MM.1S (cell line): Measurements from ENCODE around the gene ACCSL.

ENCODE experiments used
- DNase-seq: peaks from one replicate; pipeline ENCODE4 v3.0.0-alpha.2; 2015
- H2AFZ ChIP-seq: fragments of 300-600 bp; sonication (generic); 2 replicates; pipeline ENCODE4 v1.6.0; 2016; ENCODE audit warnings: antibody characterized with exemption, low read length
- H3F3A ChIP-seq: fragments of 300-600 bp; sonication (generic); 2 replicates; pipeline ENCODE4 v1.6.1; 2016; ENCODE audit warnings: mild to moderate bottlenecking, antibody characterized with exemption, low read length, moderate library complexity, mixed read lengths; ENCODE audit not compliant: insufficient read depth
- H3K27ac ChIP-seq: fragments of 300-600 bp; sonication (generic); 2 replicates; pipeline ENCODE4 v1.5.1; 2016; ENCODE audit warnings: mild to moderate bottlenecking, low read length
- H3K27me3 ChIP-seq: fragments of 300-600 bp; sonication (generic); replicated peaks from 2 replicates; pipeline ENCODE4 v1.6.0; 2016; ENCODE audit warnings: low read length; ENCODE audit not compliant: insufficient read depth
- H3K36me3 ChIP-seq: fragments of 300-600 bp; sonication (generic); replicated peaks from 2 replicates; pipeline ENCODE4 v1.6.1; 2016; ENCODE audit warnings: mild to moderate bottlenecking, low read length, mixed read lengths; ENCODE audit not compliant: insufficient read depth
- H3K4me1 ChIP-seq: fragments of 300-600 bp; sonication (generic); 2 replicates; pipeline ENCODE4 v1.6.1; 2016; ENCODE audit warnings: low read length, mixed read lengths
- H3K4me2 ChIP-seq: fragments of 300-600 bp; sonication (generic); 2 replicates; pipeline ENCODE4 v1.6.0; 2016; ENCODE audit warnings: low read depth, low read length
- H3K4me3 ChIP-seq: fragments of 300-600 bp; sonication (generic); 2 replicates; pipeline ENCODE4 v1.5.1; 2016; ENCODE audit warnings: low read length, mixed read lengths
- H3K79me2 ChIP-seq: fragments of 300-600 bp; sonication (generic); 2 replicates; pipeline ENCODE4 v1.6.1; 2016; ENCODE audit warnings: mixed run types, low read length, mixed read lengths
- H3K9ac ChIP-seq: fragments of 300-600 bp; sonication (generic); 2 replicates; pipeline ENCODE4 v1.6.1; 2016; ENCODE audit warnings: low read length, mixed read lengths
- H3K9me2 ChIP-seq: fragments of 300-600 bp; sonication (generic); replicated peaks from 2 replicates; pipeline ENCODE4 v1.6.1; 2016; ENCODE audit warnings: mild to moderate bottlenecking, low read length, mixed read lengths; ENCODE audit not compliant: insufficient read depth
- H3K9me3 ChIP-seq: fragments of 300-600 bp; sonication (generic); replicated peaks from 2 replicates; pipeline ENCODE4 v1.6.1; 2016; ENCODE audit warnings: mild to moderate bottlenecking, low read length, mixed read lengths; ENCODE audit not compliant: insufficient read depth
- H4K20me1 ChIP-seq: fragments of 300-600 bp; sonication (generic); 2 replicates; pipeline ENCODE4 v1.6.1; 2016; ENCODE audit warnings: mild to moderate bottlenecking, low read length, moderate library complexity, mixed read lengths; ENCODE audit not compliant: insufficient read depth
- EZH2 ChIP-seq: fragments of 300-600 bp; sonication (generic); optimal IDR thresholded peaks from 2 replicates; pipeline ENCODE3; 2017; ENCODE audit warnings: low read depth, mild to moderate bottlenecking, antibody characterized with exemption, low read length, mixed read lengths
- EZH2phosphoT487 ChIP-seq: fragments of 300-600 bp; sonication (generic); IDR thresholded peaks from 2 replicates; pipeline ENCODE4 v1.6.1; 2018; ENCODE audit warnings: antibody characterized with exemption, low read length
- TF ChIP-seq, protein P1 (sequence below): fragments of 300-600 bp; sonication (generic); IDR thresholded peaks from 2 replicates; pipeline ENCODE4 v1.5.1; 2016; ENCODE audit warnings: antibody characterized with exemption, low read length, mixed read lengths

The ACCSL gene

DNA sequence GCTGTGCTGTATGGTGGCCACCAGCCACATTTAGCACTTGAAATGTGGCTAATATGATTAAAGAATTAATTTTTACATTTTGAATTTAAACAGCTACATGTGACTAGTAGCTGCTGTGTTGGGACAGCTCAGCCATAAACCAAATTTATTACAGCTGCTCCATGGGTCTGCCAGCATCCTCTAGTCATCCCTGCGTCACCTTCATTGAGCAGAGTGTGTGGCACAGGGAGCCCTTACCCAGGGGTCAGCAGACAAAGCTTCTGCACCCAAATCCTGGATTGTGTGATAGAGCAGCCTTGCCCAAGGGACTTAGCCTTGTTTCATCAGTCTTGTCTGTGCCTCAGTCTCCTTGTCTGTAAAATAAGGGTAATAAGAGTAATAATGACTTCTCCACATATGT is 19.4 kb upstream of the ACCSL start:
- H2AFZ ChIP-seq, result no peak overlapping the region
- no peak for DNase-seq
- no peaks in the 10 kb centered on the region for H4K20me1 ChIP-seq
- H3K4me2 ChIP-seq, result no peak overlapping the region
- H3K79me2 ChIP-seq, result no peaks in the 10 kb centered on the region
- H3K9me2 ChIP-seq, result no peaks in the 10 kb centered on the region
- no peaks in the 10 kb centered on the region for H3K27me3 ChIP-seq
- no peak overlapping the region for H3K9ac ChIP-seq
- no peaks in the 10 kb centered on the region for H3F3A ChIP-seq
- H3K36me3 ChIP-seq, result no peaks in the 10 kb centered on the region
- no peak overlapping the region for H3K27ac ChIP-seq
- TF ChIP-seq, protein P1, sequence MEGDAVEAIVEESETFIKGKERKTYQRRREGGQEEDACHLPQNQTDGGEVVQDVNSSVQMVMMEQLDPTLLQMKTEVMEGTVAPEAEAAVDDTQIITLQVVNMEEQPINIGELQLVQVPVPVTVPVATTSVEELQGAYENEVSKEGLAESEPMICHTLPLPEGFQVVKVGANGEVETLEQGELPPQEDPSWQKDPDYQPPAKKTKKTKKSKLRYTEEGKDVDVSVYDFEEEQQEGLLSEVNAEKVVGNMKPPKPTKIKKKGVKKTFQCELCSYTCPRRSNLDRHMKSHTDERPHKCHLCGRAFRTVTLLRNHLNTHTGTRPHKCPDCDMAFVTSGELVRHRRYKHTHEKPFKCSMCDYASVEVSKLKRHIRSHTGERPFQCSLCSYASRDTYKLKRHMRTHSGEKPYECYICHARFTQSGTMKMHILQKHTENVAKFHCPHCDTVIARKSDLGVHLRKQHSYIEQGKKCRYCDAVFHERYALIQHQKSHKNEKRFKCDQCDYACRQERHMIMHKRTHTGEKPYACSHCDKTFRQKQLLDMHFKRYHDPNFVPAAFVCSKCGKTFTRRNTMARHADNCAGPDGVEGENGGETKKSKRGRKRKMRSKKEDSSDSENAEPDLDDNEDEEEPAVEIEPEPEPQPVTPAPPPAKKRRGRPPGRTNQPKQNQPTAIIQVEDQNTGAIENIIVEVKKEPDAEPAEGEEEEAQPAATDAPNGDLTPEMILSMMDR, result no peak
- TF ChIP-seq EZH2 (no peak), EZH2phosphoT487 (no peak)
- no peak overlapping the region for H3K4me3 ChIP-seq
- H3K4me1 ChIP-seq, result no peaks in the 10 kb centered on the region
- H3K9me3 ChIP-seq, result no peaks in the 10 kb centered on the region

DNA sequence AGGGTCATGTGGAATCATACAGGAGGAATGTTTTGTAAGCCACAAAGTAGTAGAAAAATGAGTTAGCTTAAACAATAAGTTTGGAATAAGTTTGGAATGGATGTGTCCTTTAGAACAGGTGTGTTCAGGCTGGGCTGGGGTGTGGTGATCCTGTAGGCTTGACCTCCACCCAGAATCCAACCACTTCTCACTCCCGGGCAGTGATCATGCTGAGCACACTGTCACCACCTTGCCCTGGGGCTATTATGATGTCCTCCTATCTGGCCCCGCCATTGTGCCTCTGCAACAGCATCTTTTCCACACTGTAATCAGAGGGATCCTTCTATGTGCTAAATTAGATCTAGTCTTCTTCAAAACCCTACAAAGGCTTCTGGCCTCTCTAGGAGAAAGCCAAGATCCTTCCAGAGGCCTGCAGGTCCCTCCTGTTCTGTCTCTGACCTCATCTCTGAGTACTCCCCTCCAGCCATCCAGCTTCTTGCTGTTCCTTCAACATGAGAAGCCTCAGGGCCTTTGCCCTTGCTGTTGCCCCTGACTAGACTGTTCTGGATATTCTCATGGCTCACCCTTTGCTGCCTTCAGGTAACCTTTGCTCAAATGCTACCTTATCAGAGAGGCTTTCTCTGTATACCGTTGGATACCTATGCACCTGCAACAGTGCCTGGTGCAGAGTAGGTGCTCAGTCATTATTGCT is 18.8 kb upstream of the ACCSL start:
- TF ChIP-seq, protein P1, result no peak
- TF ChIP-seq EZH2phosphoT487 (no peak), EZH2 (no peak)
- Histone ChIP-seq H3K79me2 (no peaks in the 10 kb centered on the region), H3K4me2 (no peak overlapping the region), H3K4me3 (no peak overlapping the region), H3K27ac (no peak overlapping the region), H3K9me3 (no peaks in the 10 kb centered on the region), H2AFZ (no peak overlapping the region), H3K9me2 (no peaks in the 10 kb centered on the region), H3K27me3 (no peaks in the 10 kb centered on the region), H3K4me1 (no peaks in the 10 kb centered on the region), H4K20me1 (no peaks in the 10 kb centered on the region), H3K36me3 (no peaks in the 10 kb centered on the region), H3F3A (no peaks in the 10 kb centered on the region), H3K9ac (no peak overlapping the region)
- no peak for DNase-seq

DNA sequence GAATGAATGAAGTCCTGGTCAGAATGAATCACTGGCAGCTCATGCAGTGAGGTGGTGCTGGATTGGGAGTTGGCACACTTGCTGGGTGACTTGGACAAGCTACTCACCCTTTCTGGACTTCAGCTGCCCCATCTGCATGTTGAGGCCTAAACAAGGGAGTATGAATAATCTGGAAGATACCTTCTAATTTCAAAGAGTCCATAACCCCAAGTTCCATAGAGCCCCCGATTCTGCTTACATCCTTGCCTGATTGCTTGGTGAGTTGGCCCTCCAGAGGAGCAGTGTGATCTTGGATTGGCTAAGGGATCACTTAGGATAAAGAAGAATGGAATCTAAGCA is 18.3 kb upstream of the ACCSL start:
- TF ChIP-seq EZH2 (no peak), EZH2phosphoT487 (no peak)
- TF ChIP-seq, protein P1, result no peak
- no peaks in the 10 kb centered on the region for H4K20me1 ChIP-seq
- no peaks in the 10 kb centered on the region for H3F3A ChIP-seq
- no peaks in the 10 kb centered on the region for H3K36me3 ChIP-seq
- no peaks in the 10 kb centered on the region for H3K27me3 ChIP-seq
- H3K27ac ChIP-seq, result no peak overlapping the region
- H3K9me2 ChIP-seq, result no peaks in the 10 kb centered on the region
- H3K79me2 ChIP-seq, result no peaks in the 10 kb centered on the region
- no peaks in the 10 kb centered on the region for H3K4me1 ChIP-seq
- no peak overlapping the region for H2AFZ ChIP-seq
- no peak overlapping the region for H3K4me2 ChIP-seq
- H3K9ac ChIP-seq, result no peak overlapping the region
- DNase-seq, result no peak
- H3K9me3 ChIP-seq, result no peaks in the 10 kb centered on the region
- no peak overlapping the region for H3K4me3 ChIP-seq
